IPS-18a (cell line): ENCODE results near the gene DOCK9.

Experiments
- H3K27ac ChIP-seq: one replicate; pipeline ENCODE4 v1.5.1; 2013; ENCODE audit warnings: low read length
- H3K27me3 ChIP-seq: one replicate; pipeline ENCODE4 v1.6.1; 2013; ENCODE audit warnings: mild to moderate bottlenecking, low read length; ENCODE audit not compliant: control insufficient read depth, insufficient read depth
- H3K36me3 ChIP-seq: one replicate; pipeline ENCODE4 v1.6.1; 2013; ENCODE audit warnings: low read depth, low read length; ENCODE audit not compliant: control insufficient read depth
- H3K4me1 ChIP-seq: one replicate; pipeline ENCODE4 v1.6.1; 2013; ENCODE audit warnings: low read depth, low read length; ENCODE audit not compliant: control insufficient read depth
- H3K4me3 ChIP-seq: one replicate; pipeline ENCODE4 v1.5.1; 2013; ENCODE audit warnings: low read length
- H3K9ac ChIP-seq: one replicate; pipeline ENCODE4 v1.6.1; 2013; ENCODE audit warnings: mild to moderate bottlenecking, low read length, moderate library complexity
- H3K9me3 ChIP-seq: one replicate; pipeline ENCODE4 v1.6.1; 2013; ENCODE audit warnings: low read depth, low read length; ENCODE audit not compliant: control insufficient read depth

DOCK9 gene

GRCh38 chr13:98997011-98997730 lies 19.3 kb upstream of the DOCK9 start:
- Histone ChIP-seq H3K9ac (no peak overlapping the region), H3K4me1 (peaks cover 20% of the 10 kb centered on the region), H3K27me3 (no peaks in the 10 kb centered on the region), H3K4me3 (no peak overlapping the region), H3K36me3 (no peaks in the 10 kb centered on the region), H3K9me3 (no peaks in the 10 kb centered on the region), H3K27ac (no peak overlapping the region)

GRCh38 chr13:98996046-98996445 lies 18.2 kb upstream of the DOCK9 start:
- no peaks in the 10 kb centered on the region for H3K9me3 ChIP-seq
- no peaks in the 10 kb centered on the region for H3K27me3 ChIP-seq
- H3K36me3 ChIP-seq: no peaks in the 10 kb centered on the region
- H3K9ac ChIP-seq: no peak overlapping the region
- H3K4me3 ChIP-seq: no peak overlapping the region
- no peak overlapping the region for H3K27ac ChIP-seq
- peaks cover 19% of the 10 kb centered on the region for H3K4me1 ChIP-seq

- H3K36me3 ChIP-seq: no peaks in the 10 kb centered on the region
- no peak overlapping the region for H3K27ac ChIP-seq
Measured at GRCh38 chr13:98994896-98995295, 17.0 kb upstream of the DOCK9 start.

GRCh38 chr13:98994080-98994479 lies 16.2 kb upstream of the DOCK9 start:
- H3K9me3 ChIP-seq: no peaks in the 10 kb centered on the region
- no peak overlapping the region for H3K27ac ChIP-seq
- H3K4me3 ChIP-seq: no peak overlapping the region
- H3K4me1 ChIP-seq: peaks cover 9% of the 10 kb centered on the region
- no peaks in the 10 kb centered on the region for H3K36me3 ChIP-seq
- H3K9ac ChIP-seq: no peak overlapping the region
- no peaks in the 10 kb centered on the region for H3K27me3 ChIP-seq

More at GRCh38 chr13:98994896-98995295, 17.0 kb upstream of the DOCK9 start:
- no peaks in the 10 kb centered on the region for H3K9me3 ChIP-seq
- H3K4me3 ChIP-seq: no peak overlapping the region
- H3K4me1 ChIP-seq: peaks cover 9% of the 10 kb centered on the region
- H3K9ac ChIP-seq: no peak overlapping the region
- no peaks in the 10 kb centered on the region for H3K27me3 ChIP-seq

GRCh38 chr13:98992355-98992754 lies 14.5 kb upstream of the DOCK9 start:
- Histone ChIP-seq H3K9me3 (no peaks in the 10 kb centered on the region), H3K4me1 (peaks cover 6% of the 10 kb centered on the region), H3K27ac (no peak overlapping the region), H3K36me3 (no peaks in the 10 kb centered on the region), H3K9ac (no peak overlapping the region), H3K4me3 (no peak overlapping the region), H3K27me3 (no peaks in the 10 kb centered on the region)

- no peak overlapping the region for H3K4me3 ChIP-seq
- H3K27ac ChIP-seq: no peak overlapping the region
- no peak overlapping the region for H3K9ac ChIP-seq
- H3K4me1 ChIP-seq: peaks cover 11% of the 10 kb centered on the region
- no peaks in the 10 kb centered on the region for H3K27me3 ChIP-seq
- H3K36me3 ChIP-seq: no peaks in the 10 kb centered on the region
- no peaks in the 10 kb centered on the region for H3K9me3 ChIP-seq
Measured at GRCh38 chr13:98990701-98991100, 12.8 kb upstream of the DOCK9 start.

GRCh38 chr13:98989469-98990235 lies 11.8 kb upstream of the DOCK9 start:
- Histone ChIP-seq H3K27me3 (no peaks in the 10 kb centered on the region), H3K4me3 (no peak overlapping the region), H3K27ac (no peak overlapping the region), H3K9me3 (no peaks in the 10 kb centered on the region), H3K4me1 (peaks cover 16% of the 10 kb centered on the region), H3K9ac (no peak overlapping the region), H3K36me3 (no peaks in the 10 kb centered on the region)

GRCh38 chr13:98988780-98989179 lies 10.9 kb upstream of the DOCK9 start:
- no peaks in the 10 kb centered on the region for H3K36me3 ChIP-seq
- H3K27ac ChIP-seq: no peak overlapping the region
- H3K4me1 ChIP-seq: peaks cover 16% of the 10 kb centered on the region
- H3K9ac ChIP-seq: no peak overlapping the region
- no peaks in the 10 kb centered on the region for H3K27me3 ChIP-seq
- H3K9me3 ChIP-seq: no peaks in the 10 kb centered on the region
- H3K4me3 ChIP-seq: no peak overlapping the region

GRCh38 chr13:98988277-98988676 lies 10.4 kb upstream of the DOCK9 start:
- no peaks in the 10 kb centered on the region for H3K27me3 ChIP-seq
- H3K4me1 ChIP-seq: peaks cover 16% of the 10 kb centered on the region
- H3K36me3 ChIP-seq: no peaks in the 10 kb centered on the region
- H3K4me3 ChIP-seq: no peak overlapping the region
- no peaks in the 10 kb centered on the region for H3K9me3 ChIP-seq
- no peak overlapping the region for H3K27ac ChIP-seq
- no peak overlapping the region for H3K9ac ChIP-seq

GRCh38 chr13:98987275-98987674 lies 9.4 kb upstream of the DOCK9 start:
- Histone ChIP-seq H3K27ac (no peak overlapping the region), H3K27me3 (no peaks in the 10 kb centered on the region), H3K4me3 (no peak overlapping the region), H3K4me1 (peaks cover 16% of the 10 kb centered on the region), H3K9me3 (no peaks in the 10 kb centered on the region), H3K9ac (no peak overlapping the region), H3K36me3 (no peaks in the 10 kb centered on the region)

GRCh38 chr13:98986226-98986846 lies 8.5 kb upstream of the DOCK9 start:
- H3K9me3 ChIP-seq: no peaks in the 10 kb centered on the region
- no peaks in the 10 kb centered on the region for H3K27me3 ChIP-seq
- peaks cover 16% of the 10 kb centered on the region for H3K4me1 ChIP-seq
- no peak overlapping the region for H3K4me3 ChIP-seq
- no peak overlapping the region for H3K9ac ChIP-seq
- no peaks in the 10 kb centered on the region for H3K36me3 ChIP-seq
- H3K27ac ChIP-seq: no peak overlapping the region
